ENCODE data around the gene PCNX4.

PCNX4 gene

DNA sequence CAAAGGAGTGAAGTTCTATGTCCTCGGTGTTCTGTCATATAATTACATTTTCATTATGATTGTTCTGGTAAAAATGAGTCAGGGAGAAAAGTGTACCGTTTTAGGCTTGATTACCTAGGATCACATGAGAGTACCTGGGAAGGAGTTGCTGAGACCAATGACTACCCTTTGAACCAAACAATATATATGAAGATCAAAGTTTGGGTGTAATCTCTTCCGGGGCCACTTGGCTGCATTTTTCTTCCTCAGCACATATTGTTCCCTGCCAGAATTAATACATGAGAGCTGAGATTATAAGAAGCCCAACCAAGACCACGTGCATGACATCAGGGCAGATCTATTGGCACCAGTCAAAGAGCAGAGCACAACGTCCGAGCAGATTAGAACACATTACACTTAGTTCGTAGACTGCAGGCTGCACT, 114.5 kb downstream of the PCNX4 start:
- no peak for DNase-seq (ENCODE audit: low read depth)

DNA sequence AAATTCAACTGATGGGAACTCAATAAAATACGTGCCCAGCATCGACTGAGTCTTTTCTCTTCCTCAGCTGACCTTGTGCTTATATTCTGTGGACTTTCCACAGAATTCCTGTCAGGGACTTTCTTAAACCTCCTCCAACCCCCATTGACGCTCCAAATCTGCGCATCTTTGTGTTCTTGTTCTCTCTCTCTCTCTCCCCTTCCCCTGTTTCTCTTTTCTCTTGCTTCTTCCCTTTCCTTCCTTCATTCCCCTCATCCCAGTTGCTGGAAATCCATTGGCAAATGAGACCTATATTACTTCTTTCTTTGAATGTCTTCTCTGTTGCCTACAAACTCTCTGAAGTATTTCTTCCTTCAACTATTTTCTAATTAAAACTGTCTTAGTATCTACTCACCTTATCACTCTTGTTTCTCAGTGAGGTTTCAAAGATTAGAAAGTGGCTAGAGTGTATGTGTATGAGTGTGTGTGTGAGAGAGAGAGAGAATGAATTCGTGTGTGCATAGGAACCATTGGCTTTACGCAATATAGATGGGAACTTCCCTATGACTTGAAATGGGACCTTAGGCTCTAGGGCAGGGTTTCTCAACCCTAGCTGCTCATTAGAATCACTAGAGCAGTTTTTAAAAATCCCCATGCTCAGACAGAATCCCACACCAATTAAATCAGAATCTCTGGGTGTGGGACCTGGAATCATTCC, 115.3 kb downstream of the PCNX4 start:
- DNase-seq (ENCODE audit: low read depth) = no peak

DNA sequence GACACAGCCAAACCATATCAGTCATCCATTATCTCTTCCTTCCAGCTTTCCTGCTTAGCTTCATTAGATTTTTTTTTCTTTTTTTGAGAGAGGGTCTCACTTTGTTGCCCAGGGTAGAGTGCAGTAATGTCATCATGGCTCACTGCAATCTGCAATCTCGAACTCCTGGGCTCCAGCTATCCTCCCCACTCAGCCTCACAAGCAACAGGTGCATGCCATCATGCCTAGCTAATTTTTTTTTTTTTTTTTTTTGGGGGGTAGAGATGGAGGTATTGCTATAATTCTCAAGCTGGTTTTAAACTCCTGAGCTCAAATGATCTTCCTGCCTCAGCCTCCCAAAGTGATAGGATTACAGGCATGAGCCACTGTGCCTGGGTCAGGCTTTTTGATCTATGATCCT, 119.0 kb downstream of the PCNX4 start:
- DNase-seq (ENCODE audit: low read depth) = no peak

DNA sequence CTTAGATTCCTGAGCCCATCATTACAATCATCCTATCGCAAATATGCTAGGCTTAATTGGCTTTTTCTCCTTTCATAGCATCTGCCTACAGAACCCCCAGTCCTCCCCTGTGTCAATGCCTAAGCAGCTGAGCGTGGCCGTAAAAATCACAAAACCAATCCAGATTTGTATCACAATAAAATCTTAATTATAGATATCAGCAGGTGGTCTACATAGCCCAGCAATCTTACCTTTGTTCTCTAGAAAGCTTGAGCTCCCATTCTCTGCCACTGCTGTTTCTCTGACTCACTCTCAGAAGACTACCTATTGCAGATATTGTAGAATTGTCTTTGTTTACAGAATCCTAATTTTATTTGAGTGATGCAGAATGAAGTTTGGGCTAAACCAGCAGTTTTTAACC, 119.4 kb downstream of the PCNX4 start:
- no peak for DNase-seq (ENCODE audit: low read depth)

DNA sequence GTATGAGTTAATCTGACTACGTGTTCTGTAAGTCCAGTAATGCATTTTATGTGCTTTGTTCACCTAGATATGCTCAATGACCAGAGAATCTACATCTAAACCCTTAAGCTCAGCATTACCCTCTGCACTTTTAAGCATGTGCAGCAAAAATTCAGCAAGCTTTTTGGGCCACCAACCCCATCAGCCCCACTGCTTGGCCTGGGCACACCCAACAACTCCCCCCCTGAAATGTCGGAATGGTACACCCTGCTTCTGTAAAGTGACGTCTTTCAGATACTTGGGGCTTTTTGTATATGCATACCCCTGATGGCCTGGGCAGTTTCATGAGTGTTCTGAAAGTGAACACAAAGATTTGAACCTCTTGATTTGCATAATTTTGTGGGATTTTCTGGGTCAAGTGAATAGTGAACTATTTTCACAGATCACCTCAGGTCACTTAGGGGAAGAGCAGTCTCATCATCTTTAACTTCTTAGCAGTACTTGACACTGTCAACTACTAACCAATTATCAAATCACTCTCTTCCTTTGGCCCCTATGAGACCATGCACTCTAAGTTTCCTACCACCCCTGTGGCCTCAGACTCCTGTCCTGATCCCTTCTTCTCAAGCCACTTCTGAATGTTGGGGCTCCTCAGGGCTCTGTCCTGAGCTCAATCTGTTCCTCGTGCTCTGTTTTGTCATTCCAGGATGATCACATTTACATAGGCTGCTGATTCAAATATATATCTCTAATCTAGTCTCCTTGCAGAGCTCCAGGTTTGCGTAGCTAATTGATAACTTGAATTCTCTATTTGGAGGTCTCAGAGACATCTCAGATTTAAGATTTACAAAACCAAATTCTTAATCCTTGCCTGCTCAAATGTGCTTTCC, 121.0 kb downstream of the PCNX4 start:
- DNase-seq (ENCODE audit: low read depth) = no peak

DNA sequence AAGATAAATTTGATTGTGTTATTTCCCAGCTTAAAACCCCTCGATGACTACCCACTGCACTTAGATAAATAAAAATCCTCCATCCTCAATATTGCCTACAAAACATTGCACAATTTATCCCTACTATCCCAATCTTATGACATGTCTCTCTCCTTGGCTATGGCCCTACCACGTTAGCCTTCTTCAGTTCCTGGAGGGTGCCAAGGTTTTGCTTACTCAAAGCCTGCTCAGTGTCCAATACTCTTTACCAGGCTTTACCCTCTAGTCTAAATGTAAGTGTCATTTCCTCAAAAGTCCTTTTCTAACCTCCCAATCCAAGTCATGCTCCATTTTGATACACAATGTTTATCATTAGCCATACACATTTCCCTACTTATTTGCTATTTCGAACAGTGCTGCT, 122.3 kb downstream of the PCNX4 start:
- no peak for DNase-seq (ENCODE audit: low read depth)

DNA sequence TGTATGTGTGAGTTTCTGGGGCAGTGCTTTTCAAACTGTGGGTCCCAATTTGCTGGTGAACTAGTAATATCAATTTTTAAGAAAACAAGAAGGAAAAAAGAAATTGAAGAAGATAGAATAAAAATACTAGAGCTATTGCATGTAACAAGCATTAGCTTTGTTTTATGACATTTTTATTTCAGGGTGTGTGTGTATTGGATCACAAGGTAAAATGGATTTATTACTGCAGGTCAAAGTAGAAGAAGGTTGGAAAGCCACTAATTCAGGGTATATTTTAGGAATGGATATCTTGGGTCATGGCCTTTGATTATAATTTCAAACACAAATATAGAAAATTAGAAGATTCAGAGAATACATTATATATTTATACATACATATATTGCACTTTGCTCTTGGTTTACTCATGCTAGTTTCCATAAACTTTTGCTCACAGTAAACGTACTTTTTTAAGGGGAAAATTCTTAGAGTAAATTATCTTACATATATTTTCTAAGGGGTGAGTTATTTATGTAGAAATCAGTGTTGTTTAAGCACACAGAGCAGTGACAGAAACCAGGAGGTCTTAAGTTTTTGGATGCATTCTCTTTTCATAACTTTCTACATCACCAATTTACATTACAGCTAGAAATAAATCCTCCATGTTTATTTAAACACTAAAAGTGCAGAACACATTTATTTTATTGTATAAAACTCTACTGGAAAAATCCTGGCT, 122.8 kb downstream of the PCNX4 start:
- DNase-seq (ENCODE audit: low read depth) = no peak

DNA sequence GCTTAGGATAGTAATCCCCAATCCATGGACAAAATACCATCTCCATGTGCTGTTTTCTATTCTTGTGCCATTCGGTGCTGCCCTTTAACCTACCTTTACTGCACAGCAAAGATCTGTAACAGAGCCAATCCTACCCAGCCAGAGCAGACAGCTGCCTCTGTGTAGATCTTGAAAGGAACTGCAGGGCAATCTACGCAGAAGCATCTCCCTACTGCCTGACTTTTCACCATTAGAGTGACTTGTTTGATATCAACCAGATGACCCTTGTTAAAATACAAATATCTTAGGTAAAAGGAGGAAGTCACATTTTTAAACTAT, 123.4 kb downstream of the PCNX4 start:
- no peak for DNase-seq (ENCODE audit: low read depth)

DNA sequence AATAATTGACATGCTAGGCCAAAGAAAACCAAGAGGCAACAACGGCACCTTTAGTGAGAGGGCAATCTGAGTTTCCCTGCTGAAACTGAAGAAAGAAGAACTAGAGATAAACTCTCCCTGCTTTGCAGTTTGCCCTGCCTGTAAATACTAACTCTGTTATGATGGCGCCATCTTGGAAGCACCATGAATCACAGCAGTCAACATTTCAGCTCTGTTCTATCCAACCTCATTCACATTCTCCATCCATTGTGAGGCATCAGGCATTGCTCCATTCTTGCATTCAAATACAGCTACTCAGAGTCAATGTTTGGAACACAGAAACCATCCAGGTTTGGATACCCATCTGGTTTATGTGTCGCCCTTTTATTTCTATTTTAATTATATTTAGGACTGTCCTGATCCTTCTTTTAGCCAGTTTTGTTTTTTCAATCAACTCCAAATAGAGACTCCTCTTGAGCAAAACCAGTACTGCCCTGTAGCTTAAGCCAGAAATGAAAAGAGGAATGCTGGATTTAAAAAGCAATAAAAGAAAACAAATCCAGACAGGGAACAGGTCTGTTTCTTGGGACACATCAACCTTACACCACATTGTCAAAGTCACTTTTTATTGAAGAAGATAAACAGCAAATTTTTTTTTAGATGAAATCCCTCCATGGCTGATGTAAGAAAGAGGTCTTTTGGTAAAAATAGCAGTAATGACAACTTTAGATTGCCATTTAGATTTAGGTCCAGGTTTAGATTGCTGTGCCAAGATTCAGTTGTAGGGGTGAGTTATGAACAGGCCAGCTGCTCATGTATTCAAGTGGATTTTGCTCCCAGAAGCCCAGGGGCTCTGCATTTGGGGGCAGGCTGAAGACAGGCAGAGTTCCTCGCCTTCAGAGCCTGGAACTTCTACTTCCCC, 124.0 kb downstream of the PCNX4 start:
- no peak for DNase-seq (ENCODE audit: low read depth)

DNA sequence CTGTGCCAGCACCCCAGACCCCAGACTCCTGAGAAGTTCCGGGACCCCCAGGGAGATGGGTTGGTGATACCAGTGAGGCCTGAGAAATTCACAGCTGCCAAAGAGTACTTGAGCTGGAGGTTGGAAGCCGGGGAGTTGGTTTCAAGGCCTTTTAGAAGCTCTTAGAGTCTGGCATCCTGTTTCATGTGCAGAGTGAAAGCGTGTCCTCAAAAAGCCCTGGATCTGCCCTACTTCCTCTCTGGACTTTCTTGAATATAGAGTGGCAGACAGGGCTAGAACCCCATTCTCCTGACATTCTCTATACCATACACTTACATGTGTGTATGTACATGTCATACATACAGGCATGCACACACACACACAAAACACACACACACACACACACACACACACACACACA, 126.0 kb downstream of the PCNX4 start:
- DNase-seq (ENCODE audit: low read depth) = no peak
